WI38 (cell line): ENCODE results near the gene CDC42BPA.

Experiments
- H3K4me3 ChIP-seq: 2 replicates; pipeline ENCODE4 v1.5.1; 2011; ENCODE audit warnings: low read depth, mild to moderate bottlenecking, control low read depth, low read length
- TF ChIP-seq, protein P1 (sequence below): IDR thresholded peaks from 2 replicates; pipeline ENCODE4 v1.5.1; 2012; ENCODE audit warnings: low read depth, mild to moderate bottlenecking, control low read depth, low read length

CDC42BPA gene

DNA sequence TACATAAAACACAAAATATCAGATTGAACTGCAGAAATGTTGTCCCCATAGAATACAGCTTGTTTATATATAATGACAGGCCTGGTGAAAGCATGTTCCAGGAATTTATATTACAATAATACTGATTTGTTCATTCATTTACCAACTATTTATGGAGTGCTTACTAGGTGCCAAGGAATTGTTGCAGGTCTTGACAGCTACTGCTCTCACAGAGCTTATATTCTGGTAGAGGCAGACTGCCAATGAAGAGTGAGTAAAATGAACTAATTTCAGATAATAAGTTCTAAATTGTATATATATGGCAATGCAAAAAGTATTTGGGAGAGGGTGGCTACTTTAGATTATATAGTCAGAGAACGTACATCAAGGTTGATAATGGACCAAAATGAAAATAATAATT lies 226.2 kb downstream of the CDC42BPA start:
- H3K4me3 ChIP-seq = no peak overlapping the region
- TF ChIP-seq, protein P1, sequence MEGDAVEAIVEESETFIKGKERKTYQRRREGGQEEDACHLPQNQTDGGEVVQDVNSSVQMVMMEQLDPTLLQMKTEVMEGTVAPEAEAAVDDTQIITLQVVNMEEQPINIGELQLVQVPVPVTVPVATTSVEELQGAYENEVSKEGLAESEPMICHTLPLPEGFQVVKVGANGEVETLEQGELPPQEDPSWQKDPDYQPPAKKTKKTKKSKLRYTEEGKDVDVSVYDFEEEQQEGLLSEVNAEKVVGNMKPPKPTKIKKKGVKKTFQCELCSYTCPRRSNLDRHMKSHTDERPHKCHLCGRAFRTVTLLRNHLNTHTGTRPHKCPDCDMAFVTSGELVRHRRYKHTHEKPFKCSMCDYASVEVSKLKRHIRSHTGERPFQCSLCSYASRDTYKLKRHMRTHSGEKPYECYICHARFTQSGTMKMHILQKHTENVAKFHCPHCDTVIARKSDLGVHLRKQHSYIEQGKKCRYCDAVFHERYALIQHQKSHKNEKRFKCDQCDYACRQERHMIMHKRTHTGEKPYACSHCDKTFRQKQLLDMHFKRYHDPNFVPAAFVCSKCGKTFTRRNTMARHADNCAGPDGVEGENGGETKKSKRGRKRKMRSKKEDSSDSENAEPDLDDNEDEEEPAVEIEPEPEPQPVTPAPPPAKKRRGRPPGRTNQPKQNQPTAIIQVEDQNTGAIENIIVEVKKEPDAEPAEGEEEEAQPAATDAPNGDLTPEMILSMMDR = no peak

DNA sequence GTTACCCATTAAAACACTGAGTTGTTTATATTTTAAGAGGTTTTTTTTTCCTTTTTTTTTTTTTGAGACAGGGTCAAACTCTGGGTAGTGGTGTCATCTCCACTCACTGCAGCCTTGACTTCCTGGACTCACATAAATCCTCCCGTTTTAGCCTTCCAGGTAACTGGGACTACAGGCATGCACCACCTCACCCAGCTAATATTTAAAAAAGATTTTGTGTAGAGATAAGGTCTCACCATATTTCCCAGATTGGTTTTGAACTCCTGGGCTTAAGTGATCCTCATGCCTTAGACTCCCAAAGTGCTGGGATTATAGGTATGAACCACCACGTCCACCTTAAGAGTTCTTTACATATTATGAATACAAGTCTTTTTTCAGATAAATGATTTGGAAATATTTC lies 231.7 kb downstream of the CDC42BPA start:
- TF ChIP-seq, protein P1 = no peak
- H3K4me3 ChIP-seq = no peak overlapping the region

DNA sequence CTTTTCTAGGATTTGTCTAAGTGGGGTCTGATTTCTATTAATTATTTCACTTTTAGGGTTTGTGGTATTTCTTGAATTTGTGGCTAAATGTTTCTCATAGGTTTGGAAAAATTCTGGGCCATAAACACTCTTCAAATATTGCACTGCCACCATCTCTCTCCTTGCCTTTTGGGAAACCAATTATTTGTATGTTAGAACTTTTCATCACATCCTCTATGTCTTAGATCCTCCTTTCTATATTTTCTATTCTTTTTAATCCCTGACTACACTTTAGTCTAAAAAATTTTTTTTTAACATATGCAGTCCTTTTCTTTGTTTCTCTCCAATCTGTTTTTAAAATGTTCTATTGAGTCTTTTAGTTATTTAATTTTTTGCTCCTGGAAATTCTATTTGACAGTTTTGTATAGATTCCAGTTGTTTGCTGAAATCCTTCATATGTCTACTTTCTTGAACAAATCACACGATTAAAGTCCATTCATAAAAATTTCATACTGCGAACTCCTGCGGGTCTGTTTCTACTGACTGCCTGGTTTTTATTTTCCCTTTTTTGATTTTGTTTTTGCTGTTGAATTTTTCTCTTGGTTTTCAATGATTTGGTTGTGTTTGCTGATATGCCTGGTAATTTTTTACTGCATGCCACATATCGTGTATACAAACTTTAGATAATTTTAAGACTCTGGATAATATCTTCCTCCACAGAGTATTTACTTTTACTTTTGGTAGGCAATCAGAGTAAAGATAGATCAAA lies 235.1 kb downstream of the CDC42BPA start:
- no peak overlapping the region for H3K4me3 ChIP-seq
- TF ChIP-seq, protein P1 = no peak

DNA sequence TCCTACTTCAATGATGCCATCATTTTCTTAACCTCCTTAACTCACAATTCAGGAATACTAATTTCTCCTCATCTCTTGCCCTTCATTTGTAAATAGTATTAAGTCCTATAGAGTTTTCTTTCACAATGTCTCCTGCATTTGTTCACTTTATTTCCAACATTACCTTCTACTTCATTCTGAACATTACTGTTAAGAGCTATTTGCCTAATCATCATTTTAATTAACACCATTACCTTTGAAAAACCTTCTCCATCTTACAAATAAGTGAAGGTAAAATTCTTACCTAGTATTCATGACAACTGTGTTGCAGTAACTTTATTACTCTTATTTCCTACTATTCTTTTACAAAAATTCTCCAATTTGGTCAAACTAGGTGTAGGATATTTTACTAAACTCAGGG lies 240.5 kb downstream of the CDC42BPA start:
- no peak overlapping the region for H3K4me3 ChIP-seq
- TF ChIP-seq, protein P1 = no peak

DNA sequence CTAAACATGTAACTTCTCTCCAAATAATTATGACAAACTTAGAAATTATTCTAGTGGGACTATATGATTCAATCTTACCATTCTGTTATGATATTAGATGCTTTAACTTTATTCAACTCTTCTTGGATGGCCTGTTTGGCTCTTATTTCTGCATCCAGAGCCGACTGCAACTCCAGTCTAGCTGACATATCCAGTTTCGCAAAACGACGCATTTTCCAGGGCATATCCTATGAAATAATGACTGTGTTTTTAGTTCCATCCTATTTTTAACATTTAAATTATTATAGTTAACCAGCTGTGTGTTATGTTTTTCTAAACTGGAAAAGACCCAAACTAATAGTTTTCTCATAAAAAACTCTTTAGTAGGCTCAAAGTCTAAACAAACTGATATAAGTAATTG lies 244.5 kb downstream of the CDC42BPA start:
- H3K4me3 ChIP-seq = no peak overlapping the region
- TF ChIP-seq, protein P1 = no peak

DNA sequence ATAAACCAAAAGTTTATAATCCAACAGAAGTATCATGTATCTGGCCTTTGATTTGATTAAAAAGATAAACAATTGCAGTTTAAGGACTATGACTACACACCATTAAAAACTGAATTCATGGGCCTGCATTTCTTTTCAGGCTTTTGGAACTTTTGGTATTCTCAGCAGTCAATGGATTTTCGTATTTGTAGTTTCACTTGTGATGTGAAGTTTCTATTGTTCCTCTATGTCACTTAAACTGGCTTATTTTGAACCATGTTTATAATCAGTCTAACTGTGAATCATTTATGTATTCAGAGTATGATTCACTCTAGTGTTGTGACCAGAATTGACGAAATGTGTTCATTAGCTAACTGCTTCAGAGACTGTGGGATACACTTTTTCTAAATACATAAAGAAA lies 245.3 kb downstream of the CDC42BPA start:
- H3K4me3 ChIP-seq = no peak overlapping the region
- TF ChIP-seq, protein P1 = no peak

DNA sequence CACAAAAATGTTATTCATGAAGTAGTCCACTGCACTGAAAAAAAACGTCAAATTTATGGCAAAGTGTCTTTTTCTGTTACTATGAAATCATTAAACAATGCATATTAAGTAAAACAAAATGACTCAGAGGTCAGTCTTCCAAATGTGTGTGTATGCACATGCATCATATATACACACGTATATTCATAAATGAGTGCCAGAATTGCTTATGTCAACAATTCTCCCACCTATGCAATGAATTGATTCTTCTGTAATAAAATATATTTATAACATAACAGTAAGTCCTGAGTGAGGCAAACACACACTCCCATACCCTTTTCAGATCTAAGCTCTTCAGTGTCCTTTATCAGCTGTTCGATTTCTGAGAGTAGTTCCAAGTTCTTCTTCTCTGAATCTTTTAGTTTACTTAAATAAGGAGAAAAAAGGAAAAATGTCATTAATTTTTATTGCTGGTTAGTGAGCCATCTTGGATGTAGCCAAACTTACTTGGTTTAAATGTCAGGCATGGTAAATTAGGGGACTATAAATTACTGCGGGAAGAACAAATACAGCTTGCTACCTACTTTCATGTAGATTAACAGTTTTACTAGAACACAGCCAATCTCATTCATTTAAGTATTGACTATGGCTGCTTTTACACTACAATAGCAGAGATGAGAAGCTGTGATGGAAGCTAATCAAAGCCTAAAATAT lies 246.3 kb downstream of the CDC42BPA start:
- no peak overlapping the region for H3K4me3 ChIP-seq
- TF ChIP-seq, protein P1 = no peak
